Suprapubic skin (tissue), 3 donors: ENCODE data around the gene RFXANK.

Source experiments
- CTCF ChIP-seq, 2 donors: fragments of 200-600 bp in 1 of 2; fragments of 450-650 bp in 1 of 2; sonication (generic) in 1 of 2; IDR thresholded peaks; one replicate each; pipeline ENCODE4 v1.5.1; 2016 to 2019; ENCODE audit warnings: antibody characterized with exemption in 2 of 2, mild to moderate bottlenecking in 1 of 2, moderate library complexity in 1 of 2
- EP300 ChIP-seq: sonication (generic); formaldehyde crosslinking; IDR thresholded peaks from one replicate; pipeline ENCODE4 v1.6.1; 2017; ENCODE audit warnings: antibody characterized with exemption
- POLR2A ChIP-seq, 2 donors: fragments of 450-650 bp; IDR thresholded peaks; one replicate each; pipeline ENCODE4 v1.6.1; 2017; ENCODE audit warnings: antibody characterized with exemption in 2 of 2, mild to moderate bottlenecking in 2 of 2, moderate library complexity in 2 of 2

- TF ChIP-seq POLR2A (IDR thresholded peaks at IDR 0.05) (no peak), CTCF (IDR thresholded peaks at IDR 0.05) (no peak), EP300 (no peak)
These were observed 26.7 kb upstream of the RFXANK start for GRCh38 chr19:19165396-19165795.
